A549 (cell line): ENCODE results near the gene MTSS2.

Experiments used
- CBX2 ChIP-seq: fragments of 200-600 bp; sonication (generic); IDR thresholded peaks from 2 replicates; pipeline ENCODE4 v1.6.1; 2016; ENCODE audit warnings: low read depth, mild to moderate bottlenecking, borderline replicate concordance
- CEBPB ChIP-seq, 2 experiments: fragments of >200 bp in 1 of 2; sonication (Bioruptor Twin) in 1 of 2; formaldehyde crosslinking in 1 of 2; IDR thresholded peaks; 2 replicates each; pipeline ENCODE4 v1.6.1; 2012 to 2016
- CTCF ChIP-seq: fragments of >200 bp; sonication (Bioruptor Twin); formaldehyde crosslinking; IDR thresholded peaks from 3 replicates; pipeline ENCODE4 v1.5.1; 2016
- HMGXB4 ChIP-seq: fragments of 250-450 bp; sonication (Bioruptor Pico); IDR thresholded peaks from 2 replicates; pipeline ENCODE4 v1.5.0; 2021; ENCODE audit warnings: mild to moderate bottlenecking, moderate library complexity, borderline replicate concordance
- JUN ChIP-seq, 2 experiments: fragments of >200 bp; sonication (Bioruptor Twin); formaldehyde crosslinking; IDR thresholded peaks; 2 replicates in 1 of 2; 3 replicates in 1 of 2; pipeline ENCODE4 v1.6.1; 2016 to 2017
- PBX3 ChIP-seq: IDR thresholded peaks from 2 replicates; pipeline ENCODE4 v1.6.1; 2012
- POLR2A ChIP-seq: IDR thresholded peaks from 2 replicates; pipeline ENCODE4 v1.6.1; 2012; ENCODE audit warnings: mild to moderate bottlenecking, low read length
- RFX5 ChIP-seq: fragments of 450-650 bp; IDR thresholded peaks from 2 replicates; pipeline ENCODE4 v1.7.1; 2014; ENCODE audit warnings: antibody characterized with exemption, mild to moderate bottlenecking, moderate library complexity
- SMC3 ChIP-seq: fragments of >200 bp; sonication (Bioruptor Twin); formaldehyde crosslinking; IDR thresholded peaks from 3 replicates; pipeline ENCODE4 v1.6.1; 2018; ENCODE audit warnings: inconsistent platforms

- TF ChIP-seq POLR2A (no peak), CTCF (no peak), CEBPB (IDR thresholded peaks at IDR 0.05) (no peak), CBX2 (no peak), RFX5 (no peak), HMGXB4 (CRISPR knock-in tag) (no peak), SMC3 (no peak), JUN (IDR thresholded peaks at IDR 0.05) (no peak), PBX3 (no peak)
Measured at GRCh38 chr16:70734522-70735095, 48.8 kb upstream of the MTSS2 start.
